NT2/D1 (cell line): ENCODE data around the gene RAB7A.

Experiments used
- SUZ12 ChIP-seq: IDR thresholded peaks from 2 replicates; pipeline ENCODE4 v1.6.1; 2011; ENCODE audit not compliant: insufficient read length, insufficient read depth; ENCODE audit errors: extremely low read depth
- YY1 ChIP-seq: IDR thresholded peaks from 2 replicates; pipeline ENCODE4 v1.6.1; 2011; ENCODE audit not compliant: insufficient read length, insufficient read depth
- ZNF274 ChIP-seq: IDR thresholded peaks from 2 replicates; pipeline ENCODE4 v1.6.1; 2011; ENCODE audit warnings: mild to moderate bottlenecking, low read depth, low read length

GRCh38 chr3:128787256-128788253 is 61.6 kb downstream of the RAB7A start:
- no peak for TF ChIP-seq YY1
- no peak for TF ChIP-seq ZNF274
- no peak for TF ChIP-seq SUZ12
